ENCODE measurements around the gene ARRDC5.
"Not testable (repeated sequence)": the region's sequence is repeated elsewhere in the genome, so short reads cannot be mapped to it uniquely, and the experiment has no call there.

The ARRDC5 gene

DNA sequence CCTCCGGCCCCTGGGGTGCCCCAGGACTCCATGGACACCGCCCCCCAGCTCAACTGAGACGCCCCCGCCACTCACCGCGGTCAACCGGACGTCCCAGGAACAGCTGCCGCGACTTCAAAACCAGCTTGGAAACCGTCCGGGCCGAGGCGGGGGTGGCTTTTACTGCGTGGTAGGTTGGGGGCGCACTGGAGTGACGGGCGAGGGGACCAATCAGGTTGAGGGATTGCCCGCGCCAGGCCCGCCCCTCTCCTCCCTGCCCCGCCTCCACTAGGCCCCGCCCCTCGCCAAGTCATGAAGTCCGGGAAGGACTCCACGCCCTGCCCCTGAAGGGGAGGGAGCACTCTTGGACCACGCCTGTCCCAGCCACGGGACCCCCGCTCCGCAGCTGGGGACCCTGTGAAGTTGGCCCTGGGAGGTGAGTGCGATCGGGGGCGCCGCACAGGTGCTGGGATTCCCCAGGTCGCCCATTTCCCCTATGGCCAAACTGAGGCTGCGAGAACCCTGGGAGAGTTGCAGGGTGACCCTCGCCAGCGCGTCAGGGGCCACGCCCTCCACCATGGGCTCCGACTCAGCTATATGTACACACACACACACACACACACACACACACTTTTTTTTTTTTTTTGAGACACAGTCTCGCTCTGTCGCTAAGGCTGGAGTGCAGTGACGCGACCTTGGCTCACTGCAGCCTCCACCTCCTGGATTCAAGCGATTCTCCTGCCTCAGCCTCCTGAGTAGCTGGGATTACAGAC, 35.0 kb downstream of the ARRDC5 start, which contains the start of gene PLIN3:
Gene PLIN3 (minus strand): TSS at position 134 of the 752 bp plus-strand sequence. CDS start 6,273 bp downstream, outside the sequence.
- DNase-seq = peak; percentile 92

DNA sequence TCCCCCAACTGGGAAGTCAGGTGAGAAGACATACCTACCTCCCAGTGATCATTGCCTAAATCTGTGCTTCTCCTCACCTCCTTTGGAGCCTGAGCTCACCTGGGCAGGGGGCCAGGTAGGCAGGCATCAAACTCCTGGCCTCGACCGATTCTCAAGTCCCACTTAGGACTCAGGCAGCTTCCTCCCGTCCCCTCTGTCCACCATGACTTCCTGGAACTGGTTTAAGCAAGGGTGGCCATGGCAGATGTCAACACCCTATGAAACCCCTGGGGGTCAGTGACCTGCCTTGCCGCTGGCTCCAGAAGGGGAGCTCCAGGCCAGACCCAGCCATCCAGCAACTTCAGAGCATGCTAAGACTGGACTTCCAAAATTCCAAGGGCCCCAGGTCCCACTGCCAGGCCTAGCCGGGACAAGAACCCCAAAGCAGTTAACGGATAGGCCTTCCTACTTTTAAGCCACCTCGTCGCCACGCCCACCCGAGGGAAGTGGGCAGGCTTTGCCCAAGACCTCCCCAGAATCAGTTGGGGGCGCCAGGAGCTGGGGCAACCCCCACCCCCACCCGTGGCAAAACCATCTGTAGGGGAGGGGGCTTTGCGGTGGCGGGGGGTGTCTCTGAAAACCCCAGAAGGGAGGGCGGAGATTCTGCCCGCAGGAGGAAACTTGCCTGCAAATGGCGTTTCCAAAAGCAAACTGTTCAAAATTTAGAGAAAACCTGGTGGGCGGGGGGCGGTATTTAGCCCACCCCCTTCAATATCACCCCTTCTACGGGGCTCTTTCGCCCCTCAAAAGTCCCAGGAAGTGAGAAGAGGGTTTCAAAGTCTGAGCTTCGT, 35.9 kb downstream of the ARRDC5 start:
- peak; percentile 60 for DNase-seq

DNA sequence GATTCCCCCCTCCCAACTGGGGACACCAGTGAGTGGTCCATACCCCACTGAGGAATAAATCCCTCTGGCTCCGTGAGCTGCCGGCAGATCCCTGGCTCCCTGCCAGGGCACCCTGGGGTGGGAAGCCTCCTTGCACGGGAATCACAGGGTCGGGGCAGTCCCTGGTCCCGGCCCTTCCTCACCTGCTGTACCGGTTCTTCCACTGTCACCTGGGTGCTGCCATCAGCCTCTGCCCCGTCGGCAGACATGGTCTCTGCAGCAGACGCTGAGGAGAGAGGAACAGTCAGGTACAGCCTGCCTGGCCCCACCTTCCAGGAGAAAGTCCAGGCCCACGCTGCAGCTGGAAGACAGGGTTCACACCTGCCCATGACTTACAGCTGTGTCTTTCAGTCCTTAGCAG, 41.5 kb downstream of the ARRDC5 start:
- no peak for DNase-seq

DNA sequence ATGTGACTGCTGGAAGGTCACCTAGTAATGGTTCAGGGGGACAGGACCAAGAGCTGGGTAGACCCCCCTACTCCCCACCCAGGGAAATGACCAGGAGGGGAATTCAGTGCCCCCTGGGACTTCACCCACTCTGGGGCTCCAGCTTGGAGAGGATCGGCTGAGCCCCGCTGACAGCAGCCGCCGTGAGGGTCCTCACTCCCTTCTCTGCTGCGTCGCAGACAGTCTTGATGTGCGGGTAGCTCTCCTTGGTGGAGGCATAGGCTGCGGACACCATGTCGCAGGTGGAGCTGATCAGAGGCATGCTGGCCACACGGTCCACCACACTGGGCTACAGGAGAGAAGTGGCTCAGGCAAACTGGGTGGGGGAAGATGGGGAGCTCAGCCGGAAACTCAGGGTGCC, 43.0 kb downstream of the ARRDC5 start:
- DNase-seq = no peak

DNA sequence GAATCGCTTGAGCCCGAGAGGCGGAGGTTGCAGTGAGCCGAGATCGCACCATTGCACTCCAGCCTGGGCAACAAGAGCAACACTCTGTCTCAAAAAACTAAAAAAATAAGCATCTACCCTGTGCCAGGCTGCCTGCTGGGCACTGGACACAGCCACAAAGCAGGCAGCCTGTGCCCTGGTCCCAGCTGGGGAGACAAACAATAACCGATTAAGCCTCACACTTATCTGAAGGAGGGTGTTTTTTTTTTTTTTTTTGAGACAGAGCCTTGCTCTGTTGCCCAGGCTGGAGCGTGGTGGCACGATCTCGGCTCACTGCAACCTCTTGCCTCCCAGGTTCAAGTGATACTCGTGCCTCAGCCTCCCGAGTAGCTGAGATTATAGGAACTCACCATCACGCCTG, 46.2 kb downstream of the ARRDC5 start:
- DNase-seq = not testable (repeated sequence)

DNA sequence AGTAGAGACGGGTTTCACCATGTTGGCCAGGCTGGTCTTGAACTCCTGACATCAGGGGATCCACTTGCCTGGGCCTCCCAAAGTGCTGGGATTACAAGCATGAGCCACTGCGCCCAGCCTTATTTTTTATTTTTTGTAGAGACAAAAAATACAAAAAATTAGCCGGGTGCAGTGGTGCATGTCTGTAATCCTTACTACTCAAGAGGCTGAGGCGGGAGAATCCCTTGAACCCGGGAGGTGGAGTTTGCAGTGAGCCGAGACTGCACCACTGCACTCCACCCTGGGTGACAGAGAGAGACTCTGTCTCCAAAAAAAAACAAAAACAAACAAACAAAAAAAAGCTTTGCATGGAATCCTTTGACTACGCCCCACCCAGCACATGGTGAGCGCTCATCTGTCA, 49.2 kb downstream of the ARRDC5 start:
- not testable (repeated sequence) for DNase-seq

DNA sequence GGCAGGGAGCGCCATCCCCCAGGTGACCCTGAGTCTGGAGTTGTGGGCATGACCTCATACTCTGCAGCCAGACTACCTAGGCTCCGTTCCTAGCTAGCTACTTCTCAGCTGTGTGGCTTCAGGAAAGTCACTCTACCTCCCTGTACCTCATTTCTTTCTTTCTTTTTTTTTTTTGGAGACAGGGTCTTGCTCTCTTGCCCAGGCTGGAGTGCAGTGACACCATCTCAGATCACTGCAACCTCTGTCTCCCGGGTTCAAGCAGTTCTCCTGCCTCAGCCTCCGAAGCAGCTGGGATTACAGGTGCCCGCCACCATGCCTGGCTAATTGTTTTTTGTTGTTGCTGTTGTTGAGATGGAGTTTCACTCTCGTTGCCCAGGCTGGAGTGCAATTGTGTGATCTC, 50.2 kb downstream of the ARRDC5 start:
- no peak for DNase-seq

DNA sequence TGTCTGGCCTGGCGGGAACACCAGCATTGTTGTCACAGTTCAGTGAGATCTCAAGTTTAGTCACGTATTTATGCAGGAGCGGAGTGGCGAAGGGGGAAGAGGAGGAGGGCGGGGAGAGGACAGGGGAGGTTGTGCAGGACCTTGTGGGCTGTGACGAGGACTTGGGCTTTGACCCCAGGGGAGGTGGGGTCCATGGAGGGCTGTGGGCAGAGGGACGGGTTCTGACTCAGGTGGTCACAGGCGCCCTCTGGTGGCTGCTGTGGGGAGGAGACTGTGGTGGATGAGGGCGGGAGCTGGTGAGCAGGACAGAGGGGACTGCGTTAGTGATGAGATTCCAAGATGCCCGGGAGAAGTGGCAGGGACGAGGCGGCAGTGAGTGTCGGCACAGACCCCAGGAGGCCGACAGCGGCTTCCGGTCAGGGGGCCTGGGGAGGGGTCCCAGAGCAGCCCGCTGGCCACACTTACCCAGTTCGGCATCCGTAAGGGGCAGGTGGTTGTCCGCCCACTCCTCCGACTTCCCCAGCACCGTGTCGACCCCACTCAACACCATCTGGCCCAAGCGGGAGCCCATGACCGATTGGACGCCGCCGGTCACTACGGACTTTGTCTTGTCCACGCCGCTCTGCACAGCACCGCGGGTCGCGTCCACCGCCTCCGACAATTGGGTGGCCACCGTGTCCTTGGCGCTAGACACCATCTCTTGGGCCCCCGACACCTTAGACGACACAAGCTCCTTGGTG, 51.0 kb downstream of the ARRDC5 start:
- peak; percentile 80 for DNase-seq

DNA sequence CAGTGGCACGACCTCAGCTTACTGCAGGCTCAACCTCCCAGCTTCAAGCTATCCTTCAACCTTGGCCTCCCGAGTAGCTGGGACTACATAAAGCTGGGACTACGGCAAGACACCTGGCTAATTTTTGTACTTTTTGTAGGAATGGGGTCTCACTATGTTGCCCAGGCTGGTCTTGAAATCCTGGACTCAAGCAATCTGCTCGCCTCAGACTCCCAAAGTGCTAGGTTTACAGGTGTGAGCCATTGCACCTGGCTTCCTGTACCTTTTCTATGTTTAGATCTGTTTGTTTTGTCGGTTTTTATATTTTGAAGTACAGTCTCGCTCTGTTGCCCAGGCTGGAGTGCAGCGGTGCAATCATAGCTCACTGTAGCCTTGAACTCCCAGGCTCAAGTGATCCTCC, 53.7 kb downstream of the ARRDC5 start:
- no peak for DNase-seq

DNA sequence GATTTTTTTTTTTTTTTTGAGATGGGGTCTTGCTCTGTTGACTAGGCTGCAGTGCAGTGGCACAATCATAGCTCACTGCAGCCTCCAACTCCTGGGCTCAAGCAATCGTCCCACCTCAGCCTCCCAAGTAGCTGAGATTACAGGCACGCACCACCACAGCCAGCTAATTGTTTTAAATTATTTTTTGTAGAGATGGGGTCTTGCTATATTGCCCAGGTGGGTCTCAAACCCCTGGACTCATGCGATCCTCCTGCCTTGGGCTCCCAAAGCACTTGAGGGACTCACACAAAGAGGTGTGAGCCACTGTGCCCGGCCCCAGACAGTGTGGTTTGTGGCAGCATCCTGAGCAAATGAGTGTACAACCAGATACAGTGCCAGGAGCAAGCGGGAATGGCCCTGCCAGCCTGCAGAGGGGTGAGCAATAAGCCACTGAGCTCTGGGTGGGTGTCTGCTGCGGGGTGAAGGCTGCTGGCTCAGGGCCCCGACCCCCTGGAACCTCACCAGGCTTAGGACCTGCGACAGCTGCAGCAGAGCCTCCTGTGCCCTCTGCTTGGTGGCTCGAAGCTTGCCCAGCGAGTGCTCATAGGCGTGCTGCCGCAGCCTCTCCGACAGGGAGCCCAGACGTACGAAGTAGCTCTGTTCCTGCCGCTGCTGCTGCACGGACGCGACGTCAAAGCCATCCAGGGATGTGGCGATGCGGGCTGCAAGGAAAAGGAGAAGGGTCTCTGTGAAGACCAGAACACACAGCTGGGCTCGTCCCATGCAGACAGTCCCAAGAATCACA, 55.3 kb downstream of the ARRDC5 start:
- DNase-seq = no peak

DNA sequence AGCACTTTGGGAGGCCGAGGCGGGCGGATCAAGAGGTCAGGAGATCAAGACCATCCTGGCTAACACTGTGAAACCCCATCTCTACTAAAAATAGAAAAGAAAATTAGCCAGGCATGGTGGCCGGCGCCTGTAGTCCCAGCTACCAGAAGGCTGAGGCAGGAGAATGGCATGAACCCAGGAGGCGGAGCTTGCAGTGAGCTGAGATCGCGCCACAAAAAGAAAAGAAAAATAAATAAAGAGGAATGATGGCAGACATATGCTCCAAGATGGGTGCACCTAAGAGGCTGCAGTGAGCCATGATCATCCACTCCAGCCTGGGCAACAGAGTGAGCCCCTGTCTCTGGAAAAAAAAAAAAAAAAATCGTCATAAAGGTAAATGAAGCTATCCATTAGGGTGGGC, 56.7 kb downstream of the ARRDC5 start:
- DNase-seq = not testable (repeated sequence)

DNA sequence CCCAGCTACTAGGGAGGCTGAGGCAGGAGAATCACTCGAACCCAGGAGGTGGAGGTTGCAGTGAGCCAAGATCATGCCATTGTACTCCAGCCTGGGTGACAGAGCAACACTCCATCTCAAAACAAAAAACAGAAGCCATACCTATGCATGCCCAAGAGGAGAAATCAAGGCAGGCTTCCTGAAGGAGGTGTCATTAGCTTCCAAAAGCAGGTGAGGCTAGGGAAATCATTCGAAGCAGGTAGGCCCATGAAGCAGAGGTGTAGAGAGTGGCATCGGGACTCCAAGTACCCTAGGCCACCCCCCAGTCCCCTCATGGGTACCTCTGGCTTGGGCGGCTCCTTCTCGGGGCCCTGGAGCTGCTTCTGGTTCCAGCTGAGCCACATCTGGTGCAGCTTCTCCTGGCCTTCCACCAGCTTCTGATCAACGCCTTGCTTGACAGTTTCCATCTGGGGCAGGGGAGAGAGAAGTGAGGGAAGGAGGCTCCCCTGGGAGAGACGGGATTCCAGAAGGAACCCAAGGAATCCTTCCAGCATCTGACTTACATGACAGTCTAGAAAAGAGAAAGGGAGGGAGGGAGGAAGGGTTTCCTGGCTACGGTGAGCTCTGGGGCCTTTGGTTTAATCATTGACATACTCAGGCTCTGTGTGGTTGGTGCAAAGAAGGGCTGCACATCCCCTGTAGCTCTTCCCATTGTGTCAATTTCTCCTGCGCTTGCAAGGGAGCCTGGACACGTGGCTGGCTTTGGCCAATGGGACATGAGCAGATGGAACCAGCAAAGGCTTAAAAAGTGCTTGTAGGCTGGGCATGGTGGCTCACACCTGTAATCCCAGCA, 58.1 kb downstream of the ARRDC5 start:
- no peak for DNase-seq

DNA sequence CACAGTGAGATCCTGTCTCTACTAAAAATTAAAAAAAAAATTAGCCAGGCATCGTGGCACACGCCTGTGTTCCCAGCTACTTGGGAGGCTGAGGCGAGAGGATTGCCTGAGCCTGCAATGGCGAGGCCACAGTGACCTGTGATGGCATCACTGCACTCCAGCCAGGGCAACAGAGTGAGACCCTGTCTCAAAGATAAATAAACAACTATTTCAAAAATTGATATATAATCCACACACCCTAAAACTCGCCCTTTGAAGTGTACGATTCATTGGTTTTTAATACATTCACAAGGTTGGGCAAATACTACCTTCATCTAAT, 59.1 kb downstream of the ARRDC5 start:
- no peak for DNase-seq

All from activated T-cell treated with anti-CD3 and anti-CD28 coated beads, Interleukin-2, amount 50 U/mL, for 1 hour (primary cell).